HG03442 (cell line): ENCODE measurements around the gene RAD51.

ENCODE experiments used
- ATAC-seq: cut with Tn5 transposase; IDR thresholded peaks from one replicate; pipeline ENCODE4 v1.9.1; 2021; ENCODE audit warnings: mild to moderate bottlenecking, moderate library complexity; ENCODE audit not compliant: unreplicated experiment

RAD51 gene

DNA sequence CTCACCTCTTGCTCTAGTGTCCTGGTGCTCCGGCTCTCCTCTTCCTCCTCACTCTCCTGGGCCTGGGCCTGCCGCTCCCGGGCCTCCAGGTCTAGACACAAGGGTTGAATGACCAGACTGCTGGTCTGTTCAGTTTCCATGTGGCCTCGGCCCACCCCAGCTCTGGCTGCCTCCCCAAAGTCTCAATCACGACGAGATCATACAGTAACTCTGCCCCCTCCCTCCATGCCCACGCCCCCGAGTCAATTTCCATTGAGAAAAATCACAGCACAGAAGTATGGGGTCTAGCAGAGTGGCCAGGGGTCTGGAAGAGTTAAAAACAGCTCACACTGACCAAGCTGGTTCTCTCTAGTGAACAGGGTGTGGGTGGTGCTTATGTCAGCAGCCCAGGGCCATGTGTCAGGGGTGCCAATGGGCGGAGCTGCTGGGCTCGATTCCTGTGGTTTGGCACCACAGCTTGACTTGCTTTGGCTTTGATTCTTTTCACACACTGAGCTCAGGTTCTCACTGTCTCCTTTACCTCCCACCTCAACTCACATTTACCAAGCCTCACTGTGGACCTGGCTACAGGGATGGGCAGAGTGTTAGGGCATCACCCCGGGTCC is 81.7 kb downstream of the RAD51 start:
- ATAC-seq, result no peak
